ENCODE data around the gene TMEM266. TPM values are rescaled to one million over a fixed set of nuclear protein-coding genes. Genes with fewer than 3 reads are reported as not detected.

Gene TMEM266
- polyA plus RNA-seq, 3 donors, result not detected

- H2AFZ ChIP-seq (ENCODE audit: insufficient read depth, low read depth, low read length, poor library complexity, severe bottlenecking), result no peak overlapping the region
- H3K27ac ChIP-seq (ENCODE audit: low read depth in 1 of 2, low read length in 2 of 2), result no peak overlapping the region
- no peak overlapping the region for H3K9ac ChIP-seq (ENCODE audit: insufficient read depth, low read length, poor library complexity, severe bottlenecking)
- H3K4me1 ChIP-seq (ENCODE audit: control insufficient read depth in 1 of 2, insufficient read depth in 2 of 2, low read length in 2 of 2), result peaks cover 3 to 4% of the 10 kb centered on the region in 2 donors
- no peaks in the 10 kb centered on the region for H3K27me3 ChIP-seq (ENCODE audit: control insufficient read depth in 2 of 2, insufficient read depth in 2 of 2, low read length in 2 of 2)
- H3K9me3 ChIP-seq (replicated peaks in 1 of 2; ENCODE audit: control insufficient read depth in 1 of 2, insufficient read depth in 1 of 2, low read length in 2 of 2), result no peaks in the 10 kb centered on the region
- no peaks in the 10 kb centered on the region for H3K79me2 ChIP-seq (ENCODE audit: insufficient read depth, low read length)
- H3K4me3 Mint-ChIP-seq, result no peak overlapping the region
- DNase-seq, result no peak
- no peak for TF ChIP-seq CTCF (IDR thresholded peaks at IDR 0.05)
- intact Hi-C loops (cut with micrococcal nuclease), result no loop called here
- H3K4me2 ChIP-seq (replicated peaks; ENCODE audit: extremely low read depth, low read length, poor library complexity, severe bottlenecking), result no peak overlapping the region
- peaks cover 1 to 3% (median 2%) of the 10 kb centered on the region in 3 donors for H3K27me3 Mint-ChIP-seq (ENCODE audit: low read depth in 3 of 3)
- no CpG with 5 or more reads among the region's 1 CpG for WGBS (ENCODE audit: insufficient coverage)
- no peaks in the 10 kb centered on the region for H4K20me1 ChIP-seq (ENCODE audit: insufficient read depth, low read length)
- no peak overlapping the region for H3K27ac Mint-ChIP-seq
- H3K9me3 Mint-ChIP-seq, result no peaks in the 10 kb centered on the region
- H3K4me3 ChIP-seq (replicated peaks in 1 of 3; ENCODE audit: low read depth in 2 of 3, low read length in 3 of 3), result no peak overlapping the region
- peaks cover 3% of the 10 kb centered on the region for H3K4me1 Mint-ChIP-seq
- H3K36me3 ChIP-seq (replicated peaks in 1 of 2; ENCODE audit: control insufficient read depth in 1 of 2, insufficient read depth in 2 of 2, low read length in 2 of 2), result no peaks in the 10 kb centered on the region
- no peaks in the 10 kb centered on the region for H3K36me3 Mint-ChIP-seq
Measured at GRCh38 chr15:76134537-76134936, 74.8 kb downstream of the TMEM266 start.

GRCh38 chr15:76135516-76135915, 75.7 kb downstream of the TMEM266 start:
- Histone ChIP-seq H3K9ac (ENCODE audit: insufficient read depth, low read length, poor library complexity, severe bottlenecking) (no peak overlapping the region), H3K27me3 (ENCODE audit: control insufficient read depth in 2 of 2, insufficient read depth in 2 of 2, low read length in 2 of 2) (no peaks in the 10 kb centered on the region), H3K4me1 (ENCODE audit: control insufficient read depth in 1 of 2, insufficient read depth in 2 of 2, low read length in 2 of 2) (peaks cover 12 to 14% of the 10 kb centered on the region in 2 donors), H3K36me3 (replicated peaks in 1 of 2; ENCODE audit: control insufficient read depth in 1 of 2, insufficient read depth in 2 of 2, low read length in 2 of 2) (no peaks in the 10 kb centered on the region), H3K4me3 (replicated peaks in 1 of 3; ENCODE audit: low read depth in 2 of 3, low read length in 3 of 3) (no peak overlapping the region), H3K4me2 (replicated peaks; ENCODE audit: extremely low read depth, low read length, poor library complexity, severe bottlenecking) (no peak overlapping the region), H2AFZ (ENCODE audit: insufficient read depth, low read depth, low read length, poor library complexity, severe bottlenecking) (no peak overlapping the region), H3K9me3 (replicated peaks in 1 of 2; ENCODE audit: control insufficient read depth in 1 of 2, insufficient read depth in 1 of 2, low read length in 2 of 2) (no peaks in the 10 kb centered on the region), H3K79me2 (ENCODE audit: insufficient read depth, low read length) (no peaks in the 10 kb centered on the region), H3K27ac (ENCODE audit: low read depth in 1 of 2, low read length in 2 of 2) (no peak overlapping the region), H4K20me1 (ENCODE audit: insufficient read depth, low read length) (no peaks in the 10 kb centered on the region)
- no peaks in the 10 kb centered on the region for H3K9me3 Mint-ChIP-seq
- H3K27me3 Mint-ChIP-seq (ENCODE audit: low read depth in 3 of 3), result peaks cover 1 to 2% (median 1%) of the 10 kb centered on the region in 3 donors
- H3K4me1 Mint-ChIP-seq, result peaks cover 12% of the 10 kb centered on the region
- intact Hi-C loops (cut with micrococcal nuclease), result loop anchor here in 1 of 2 donors (5.0 kb wide), 3 partner anchors 78 to 323 kb away; partner anchors contain the start of gene TMEM266
- no peak overlapping the region for H3K27ac Mint-ChIP-seq
- WGBS (ENCODE audit: insufficient coverage), result no CpG with 5 or more reads among the region's 2 CpGs
- no peak for TF ChIP-seq CTCF (IDR thresholded peaks at IDR 0.05)
- no peak overlapping the region for H3K4me3 Mint-ChIP-seq
- no peaks in the 10 kb centered on the region for H3K36me3 Mint-ChIP-seq
- DNase-seq, result no peak

All from CD14-positive monocyte (primary cell).